Stomach smooth muscle (tissue), 2 donors: Measurements from ENCODE around the gene HLA-DOB.
"Not testable (repeated sequence)": the region's sequence is repeated elsewhere in the genome, so short reads cannot be mapped to it uniquely, and the experiment has no call there.

Experiments
- H3K27ac ChIP-seq: one replicate; pipeline ENCODE4 v1.7.0; 2013; ENCODE audit warnings: mild to moderate bottlenecking, low read length, inconsistent platforms
- H3K27me3 ChIP-seq, 2 donors: one replicate each; pipeline ENCODE4 v1.7.0; 2013; ENCODE audit warnings: low read length in 2 of 2; ENCODE audit not compliant: insufficient read depth in 2 of 2, control insufficient read depth in 1 of 2
- H3K36me3 ChIP-seq, 2 donors: one replicate each; pipeline ENCODE4 v1.7.0; 2013; ENCODE audit warnings: low read length in 2 of 2; ENCODE audit not compliant: control insufficient read depth in 2 of 2, insufficient read depth in 2 of 2
- H3K4me1 ChIP-seq: one replicate; pipeline ENCODE4 v1.7.0; 2013; ENCODE audit warnings: low read length; ENCODE audit not compliant: control insufficient read depth, insufficient read depth
- H3K4me3 ChIP-seq, 2 donors: one replicate each; pipeline ENCODE4 v1.7.0; 2013; ENCODE audit warnings: low read length in 2 of 2
- H3K9ac ChIP-seq, 2 donors: one replicate each; pipeline ENCODE4 v1.7.0; 2013; ENCODE audit warnings: low read length in 2 of 2, mild to moderate bottlenecking in 1 of 2
- H3K9me3 ChIP-seq, 2 donors: one replicate each; pipeline ENCODE4 v1.7.0; 2013; ENCODE audit warnings: low read length in 2 of 2; ENCODE audit not compliant: control insufficient read depth in 2 of 2
- donor health status: healthy.
- donor health status: Pancreatic carcinoma.

The HLA-DOB gene

GRCh38 chr6:32809171-32809570 is 7.6 kb downstream of the HLA-DOB start:
- Histone ChIP-seq H3K4me3 (no peak overlapping the region), H3K36me3 (no peaks in the 10 kb centered on the region), H3K27me3 (peaks cover 3 to 11% of the 10 kb centered on the region in 2 donors), H3K4me1 (no peaks in the 10 kb centered on the region), H3K27ac (no peak overlapping the region), H3K9ac (no peak overlapping the region), H3K9me3 (no peaks in the 10 kb centered on the region)

- H3K27me3 ChIP-seq: peaks cover 3 to 13% of the 10 kb centered on the region in 2 donors
- no peak overlapping the region for H3K27ac ChIP-seq
- H3K9me3 ChIP-seq: no peaks in the 10 kb centered on the region
- H3K4me1 ChIP-seq: no peaks in the 10 kb centered on the region
- H3K36me3 ChIP-seq: no peaks in the 10 kb centered on the region
- no peak overlapping the region for H3K9ac ChIP-seq
- no peak overlapping the region for H3K4me3 ChIP-seq
Measured at GRCh38 chr6:32807020-32807580, 9.7 kb downstream of the HLA-DOB start.

- H3K9ac ChIP-seq, H3K4me1 ChIP-seq, H3K9me3 ChIP-seq, H3K4me3 ChIP-seq, H3K27ac ChIP-seq, H3K36me3 ChIP-seq: not testable (repeated sequence)
- peaks cover 3 to 13% of the 10 kb centered on the region in 2 donors for H3K27me3 ChIP-seq
Measured at GRCh38 chr6:32805404-32805803, 11.4 kb downstream of the HLA-DOB start.

DNA sequence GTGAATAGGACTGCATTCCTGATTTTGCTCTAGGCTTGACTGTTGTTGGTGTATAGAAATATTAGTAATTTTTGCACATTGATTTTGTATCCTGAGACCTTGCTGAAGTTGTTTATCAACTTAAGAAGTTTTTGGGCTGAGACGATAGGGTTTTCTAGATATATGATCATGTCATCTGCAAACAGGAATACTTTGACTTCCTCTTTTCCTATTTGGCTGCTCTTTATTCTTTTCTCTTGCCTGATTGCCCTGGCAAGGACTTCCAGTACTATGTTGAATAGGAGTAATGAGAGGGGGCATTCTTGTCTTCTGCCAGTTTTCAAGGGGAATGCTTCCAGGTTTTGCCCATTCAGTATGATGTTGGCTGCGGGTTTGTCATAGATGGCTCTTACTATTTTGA is 13.4 kb downstream of the HLA-DOB start:
- H3K9ac ChIP-seq: no peak overlapping the region
- H3K9me3 ChIP-seq: peaks cover 0 to 11% of the 10 kb centered on the region in 2 donors
- H3K4me1 ChIP-seq: no peaks in the 10 kb centered on the region
- no peak overlapping the region for H3K4me3 ChIP-seq
- peaks cover 3 to 17% of the 10 kb centered on the region in 2 donors for H3K27me3 ChIP-seq
- no peak overlapping the region for H3K27ac ChIP-seq
- H3K36me3 ChIP-seq: no peaks in the 10 kb centered on the region

- Histone ChIP-seq H3K9ac (no peak overlapping the region), H3K4me3 (no peak overlapping the region), H3K9me3 (peaks cover 0 to 11% of the 10 kb centered on the region in 2 donors), H3K27ac (no peak overlapping the region), H3K36me3 (no peaks in the 10 kb centered on the region), H3K27me3 (peaks cover 4 to 13% of the 10 kb centered on the region in 2 donors), H3K4me1 (peaks cover 4% of the 10 kb centered on the region)
Measured at GRCh38 chr6:32799740-32800139, 17.1 kb downstream of the HLA-DOB start.

- H3K9ac ChIP-seq: no peak overlapping the region
- peaks cover 4% of the 10 kb centered on the region for H3K4me1 ChIP-seq
- H3K4me3 ChIP-seq: no peak overlapping the region
- H3K27me3 ChIP-seq: peaks cover 4 to 15% of the 10 kb centered on the region in 2 donors
- H3K36me3 ChIP-seq: no peaks in the 10 kb centered on the region
- H3K9me3 ChIP-seq: peaks cover 0 to 11% of the 10 kb centered on the region in 2 donors
- no peak overlapping the region for H3K27ac ChIP-seq
Measured at GRCh38 chr6:32799168-32799567, 17.6 kb downstream of the HLA-DOB start.

- peaks cover 4% of the 10 kb centered on the region for H3K4me1 ChIP-seq
- H3K27me3 ChIP-seq: peaks cover 8 to 15% of the 10 kb centered on the region in 2 donors
- H3K27ac ChIP-seq: no peak overlapping the region
- peak overlapping the region in 1 of 2 donors; percentile 64 for H3K4me3 ChIP-seq
- peaks cover 0 to 11% of the 10 kb centered on the region in 2 donors for H3K9me3 ChIP-seq
- peak overlapping the region in 1 of 2 donors; percentile 36 for H3K9ac ChIP-seq
- no peaks in the 10 kb centered on the region for H3K36me3 ChIP-seq
Measured at GRCh38 chr6:32796848-32797776, 19.7 kb downstream of the HLA-DOB start.

DNA sequence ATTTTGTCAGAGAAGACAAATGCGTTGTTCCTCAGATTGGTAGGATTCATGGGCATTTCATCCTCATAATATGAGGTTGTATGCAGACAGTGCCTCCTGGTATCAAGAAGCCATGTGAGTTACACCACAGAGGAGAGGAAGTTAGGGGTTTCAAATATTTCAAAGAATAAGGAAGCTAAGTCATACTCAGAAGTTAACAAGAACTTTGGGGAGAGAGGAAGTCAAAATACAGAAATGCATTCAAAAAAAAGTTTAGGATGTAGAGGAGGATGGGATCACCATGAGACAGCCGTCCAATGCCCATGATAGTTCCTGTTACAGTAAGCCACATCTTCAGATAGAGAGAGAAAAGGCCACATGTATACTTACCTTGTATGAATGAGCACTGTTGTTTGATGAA is 22.3 kb downstream of the HLA-DOB start:
- Histone ChIP-seq H3K36me3 (no peaks in the 10 kb centered on the region), H3K9me3 (peaks cover 0 to 6% of the 10 kb centered on the region in 2 donors), H3K27me3 (peaks cover 12 to 18% of the 10 kb centered on the region in 2 donors), H3K9ac (no peak overlapping the region), H3K4me3 (no peak overlapping the region), H3K27ac (no peak overlapping the region), H3K4me1 (peaks cover 4% of the 10 kb centered on the region)

DNA sequence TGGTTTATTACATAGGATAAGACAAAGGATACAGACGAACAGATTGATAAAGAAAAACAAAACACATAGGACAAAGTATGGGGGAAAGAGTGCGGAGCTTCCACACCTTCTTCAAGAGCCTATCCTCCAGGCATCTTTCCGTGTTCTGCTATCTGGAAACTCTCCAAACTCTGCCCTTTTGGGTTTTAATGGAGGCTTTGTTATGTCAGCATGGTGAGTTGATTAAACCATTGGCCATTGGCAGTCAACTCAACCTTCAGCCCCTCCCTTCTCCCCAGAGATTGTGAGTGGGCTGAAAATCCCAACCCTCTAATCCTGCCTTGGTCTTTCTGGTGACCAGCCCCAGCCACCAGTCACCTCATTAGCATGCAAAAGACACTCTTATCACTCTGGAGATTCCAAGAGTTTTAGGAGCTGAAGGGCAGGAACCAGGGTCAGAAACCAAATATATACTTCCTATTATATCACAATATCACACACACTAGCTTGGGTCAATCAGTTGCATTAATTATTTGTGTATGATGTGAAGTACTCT is 23.8 kb downstream of the HLA-DOB start:
- Histone ChIP-seq H3K27me3 (peaks cover 12 to 18% of the 10 kb centered on the region in 2 donors), H3K27ac (no peak overlapping the region), H3K9me3 (no peaks in the 10 kb centered on the region), H3K4me1 (peaks cover 4% of the 10 kb centered on the region), H3K36me3 (no peaks in the 10 kb centered on the region), H3K4me3 (no peak overlapping the region), H3K9ac (no peak overlapping the region)

DNA sequence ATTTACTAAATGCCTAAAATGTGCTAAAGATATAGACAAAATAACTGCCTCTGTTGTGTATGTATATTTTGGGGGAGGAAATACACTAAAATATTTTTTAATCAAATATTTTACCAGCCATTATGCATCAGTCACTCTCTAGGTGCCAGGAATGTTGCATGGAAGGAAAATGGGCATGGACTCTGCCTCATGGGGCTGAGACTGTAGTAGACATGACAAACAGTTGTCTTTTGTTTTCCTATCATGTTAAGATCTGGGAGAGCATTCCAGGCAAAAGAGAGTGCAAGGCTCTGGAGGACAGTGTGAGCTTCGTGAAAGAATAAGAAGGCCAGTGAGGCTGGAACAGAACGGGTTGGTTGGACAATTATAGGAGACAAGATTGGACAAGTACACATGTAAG is 26.5 kb downstream of the HLA-DOB start:
- no peaks in the 10 kb centered on the region for H3K9me3 ChIP-seq
- no peak overlapping the region for H3K9ac ChIP-seq
- H3K27me3 ChIP-seq: peaks cover 12 to 13% of the 10 kb centered on the region in 2 donors
- H3K27ac ChIP-seq: no peak overlapping the region
- H3K4me3 ChIP-seq: no peak overlapping the region
- H3K4me1 ChIP-seq: no peaks in the 10 kb centered on the region
- H3K36me3 ChIP-seq: no peaks in the 10 kb centered on the region
